ENCODE measurements around the gene ELMO1.

Gene ELMO1

DNA sequence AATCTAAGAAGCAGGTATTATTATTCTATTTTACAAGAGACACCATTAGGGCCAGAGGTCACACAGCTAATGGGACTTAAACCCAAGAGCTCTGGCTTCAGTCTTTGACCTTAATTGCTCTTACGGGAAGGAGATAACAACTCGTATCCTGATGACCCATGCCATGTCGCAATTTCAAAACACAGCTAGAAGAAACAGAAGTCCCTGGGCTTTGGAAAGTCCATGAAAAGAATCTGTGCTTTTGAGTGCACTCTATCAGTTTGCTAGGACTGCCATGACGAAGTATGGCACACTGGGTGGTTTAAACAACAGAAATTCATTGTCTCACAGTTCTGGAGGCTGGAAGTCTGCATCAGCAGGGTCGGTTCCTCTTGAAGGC, 476.5 kb downstream of the ELMO1 start:
- no peak for DNase-seq (ENCODE audit: low read depth)

DNA sequence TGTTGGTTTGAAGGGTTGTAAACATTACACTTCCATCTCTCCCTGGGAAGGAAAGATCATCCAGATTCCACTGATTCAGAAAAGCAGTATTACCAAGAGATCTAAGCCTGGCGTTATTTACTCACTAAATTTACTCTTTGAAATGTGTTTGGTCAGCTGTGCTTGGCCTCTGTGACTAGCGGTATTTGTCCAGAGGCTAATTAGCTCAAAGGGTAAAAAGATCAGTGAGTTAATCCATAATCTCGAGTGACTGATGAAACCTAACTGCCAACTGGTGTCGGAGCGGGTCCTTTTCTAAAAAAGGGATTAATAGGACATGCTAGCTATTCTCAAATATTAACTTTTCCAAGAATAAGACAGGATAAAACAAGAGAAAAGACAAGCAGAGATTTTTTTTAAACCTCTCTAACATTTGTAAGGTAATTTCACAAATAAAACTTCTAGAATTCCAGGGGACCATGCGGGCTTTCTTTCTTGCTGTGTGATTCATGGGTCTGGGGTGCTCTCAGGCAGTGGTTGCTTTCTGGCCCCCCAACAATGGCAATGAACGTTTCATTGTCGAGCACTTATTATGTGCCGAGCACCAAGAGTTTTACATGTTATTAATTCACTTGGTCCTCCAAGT, 477.0 kb downstream of the ELMO1 start:
- no peak for DNase-seq (ENCODE audit: low read depth)

- DNase-seq (ENCODE audit: low read depth), result no peak
Measured at GRCh38 chr7:36970551-36971514, 477.8 kb downstream of the ELMO1 start.

- no peak for DNase-seq (ENCODE audit: low read depth)
Measured at GRCh38 chr7:36969376-36969775, 479.3 kb downstream of the ELMO1 start.

GRCh38 chr7:36967387-36967786, 481.3 kb downstream of the ELMO1 start:
- DNase-seq (ENCODE audit: low read depth), result no peak

DNA sequence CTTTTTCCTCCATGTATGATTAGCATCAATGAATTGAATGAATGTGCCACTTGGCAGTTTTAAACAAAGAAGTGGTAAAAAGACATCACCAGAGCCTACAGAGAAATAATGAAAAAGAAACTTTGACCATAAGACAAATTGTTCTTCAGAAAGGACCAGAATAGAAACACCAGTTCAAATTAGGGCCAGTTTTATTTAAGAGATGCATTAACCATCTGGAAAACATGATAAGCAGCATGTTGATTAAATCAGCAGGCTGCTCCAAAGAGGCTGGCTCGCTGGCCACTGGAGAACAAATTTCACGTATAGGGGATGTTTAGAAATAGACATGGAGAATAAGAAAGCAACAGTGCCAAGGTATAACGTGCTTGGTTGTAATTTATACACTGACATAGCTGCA, 482.0 kb downstream of the ELMO1 start:
- no peak for DNase-seq (ENCODE audit: low read depth)

DNA sequence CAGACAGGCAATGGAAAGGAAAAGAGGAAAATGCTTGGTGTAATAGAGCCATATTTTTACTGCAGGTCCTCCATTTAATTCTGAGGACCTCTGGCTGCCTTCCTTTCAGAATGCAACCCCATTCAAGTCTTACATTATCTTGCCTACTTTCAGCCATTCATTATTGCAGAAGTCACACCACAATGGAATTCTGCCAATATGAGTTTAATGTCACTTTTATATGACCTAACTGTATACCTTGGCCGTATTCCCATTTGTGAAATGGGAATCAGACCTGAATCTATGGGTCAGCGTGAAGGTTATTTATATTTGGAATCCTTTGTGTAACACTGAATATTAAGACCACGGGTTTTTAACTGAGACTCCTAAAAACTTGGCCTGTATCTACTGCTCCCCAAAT, 482.6 kb downstream of the ELMO1 start:
- no peak for DNase-seq (ENCODE audit: low read depth)

DNA sequence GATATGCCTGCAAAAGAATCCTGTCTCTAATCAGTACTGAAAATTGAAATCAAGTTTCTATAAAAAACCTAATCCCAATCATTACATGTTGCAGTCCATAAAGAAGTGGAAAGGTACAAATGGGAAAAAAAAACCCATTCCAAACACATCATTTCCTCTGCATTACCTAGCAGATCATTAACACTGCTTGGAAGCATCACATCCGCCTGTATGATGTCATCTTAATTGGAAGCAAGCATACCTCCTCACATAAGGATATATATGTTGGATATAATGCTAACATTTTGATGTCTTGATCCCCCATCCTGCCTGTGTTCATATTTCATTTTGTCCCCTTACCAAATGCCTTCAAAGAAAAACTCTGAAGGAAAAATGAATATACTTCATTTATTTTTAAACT, 483.0 kb downstream of the ELMO1 start:
- DNase-seq (ENCODE audit: low read depth), result no peak

- DNase-seq (ENCODE audit: low read depth), result no peak
Measured at GRCh38 chr7:36964297-36964696, 484.4 kb downstream of the ELMO1 start.

GRCh38 chr7:36962367-36962766, 486.3 kb downstream of the ELMO1 start:
- no peak for DNase-seq (ENCODE audit: low read depth)

GRCh38 chr7:36961693-36962092, 487.0 kb downstream of the ELMO1 start:
- no peak for DNase-seq (ENCODE audit: low read depth)

DNA sequence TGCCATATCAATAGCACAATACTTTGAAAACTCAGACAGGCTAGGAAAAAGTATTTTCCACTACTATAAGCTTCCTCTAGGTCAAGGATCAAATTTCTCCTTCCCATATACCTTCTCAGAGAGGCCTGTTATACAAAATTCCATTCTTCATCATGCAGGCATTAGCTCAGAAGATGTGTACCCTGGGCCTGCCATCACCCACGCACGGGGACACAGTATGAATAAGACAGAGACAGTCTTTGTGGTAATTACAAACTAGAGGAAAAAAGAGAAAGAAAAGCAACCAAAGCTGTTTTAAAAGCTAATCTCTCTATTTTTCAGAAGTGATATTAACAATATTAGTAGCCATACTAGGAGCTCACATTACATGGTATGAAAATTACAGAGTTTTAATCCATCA, 487.6 kb downstream of the ELMO1 start:
- DNase-seq (ENCODE audit: low read depth), result no peak

GRCh38 chr7:36960105-36960504, 488.6 kb downstream of the ELMO1 start:
- no peak for DNase-seq (ENCODE audit: low read depth)

GRCh38 chr7:36958111-36958733, 490.4 kb downstream of the ELMO1 start:
- no peak for DNase-seq (ENCODE audit: low read depth)

- DNase-seq (ENCODE audit: low read depth), result no peak
Measured at GRCh38 chr7:36957620-36958019, 491.0 kb downstream of the ELMO1 start.

- no peak for DNase-seq (ENCODE audit: low read depth)
Measured at GRCh38 chr7:36956814-36957213, 491.9 kb downstream of the ELMO1 start.

- no peak for DNase-seq (ENCODE audit: low read depth)
Measured at GRCh38 chr7:36955456-36956129, 493.1 kb downstream of the ELMO1 start.

- no peak for DNase-seq (ENCODE audit: low read depth)
Measured at GRCh38 chr7:36951257-36951697, 497.4 kb downstream of the ELMO1 start.

GRCh38 chr7:36949711-36950600, 498.7 kb downstream of the ELMO1 start:
- DNase-seq (ENCODE audit: low read depth), result no peak

- DNase-seq (ENCODE audit: low read depth), result no peak
Measured at GRCh38 chr7:36946401-36946739, 502.3 kb downstream of the ELMO1 start.

DNA sequence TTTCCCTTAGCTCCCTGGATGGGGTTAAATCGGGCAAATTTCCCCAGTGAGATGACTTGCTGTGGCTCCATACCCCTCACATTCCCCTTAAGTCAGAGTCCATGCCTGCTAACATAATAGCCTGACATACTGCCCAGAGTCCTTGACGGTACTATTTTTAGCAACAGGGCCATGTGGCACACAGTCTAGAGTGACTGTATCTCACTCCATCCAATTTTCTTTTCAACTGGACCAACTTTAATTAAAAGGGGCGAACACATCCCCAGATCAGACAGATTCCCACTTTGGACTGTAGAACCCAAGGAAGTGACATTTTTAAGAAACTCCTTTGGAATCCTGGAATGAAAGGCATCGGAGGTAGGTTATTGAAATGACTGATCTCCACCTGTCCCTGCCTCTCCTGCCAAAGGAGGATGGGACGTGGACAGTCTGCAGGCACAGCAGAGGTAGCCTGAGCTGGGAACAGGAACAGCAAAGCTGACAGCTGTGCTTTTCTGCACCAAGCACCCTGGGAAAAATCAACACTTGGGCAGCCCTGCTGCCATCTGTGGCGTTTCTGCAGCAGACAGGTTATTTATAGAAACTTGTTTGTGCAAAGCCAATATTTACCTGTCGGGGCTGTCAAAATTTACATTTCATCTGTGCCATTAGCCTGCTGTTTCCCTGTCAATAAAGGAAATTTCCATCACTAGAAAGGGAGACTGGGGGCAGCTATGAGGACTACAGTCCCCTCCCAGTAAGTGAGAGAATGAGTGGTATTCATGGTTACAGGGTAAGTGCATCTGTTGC, 502.9 kb downstream of the ELMO1 start:
- no peak for DNase-seq (ENCODE audit: low read depth)
